Thoracic aorta (tissue), 2 donors: ENCODE measurements around the gene HELZ. TPM values are rescaled to one million over a fixed set of nuclear protein-coding genes. Genes with fewer than 3 reads are reported as not detected.
A peak's percentile ranks its signal among the peaks of the same experiment; 100 is the strongest.
"Not testable (repeated sequence)": the region's sequence is repeated elsewhere in the genome, so short reads cannot be mapped to it uniquely, and the experiment has no call there.

Experiments used
- ATAC-seq: fragments of 150-250 bp; one replicate; pipeline ENCODE4 v1.8.0; 2017; ENCODE audit warnings: low read depth; ENCODE audit not compliant: insufficient number of reproducible peaks, low FRiP score
- DNase-seq: peaks from one replicate; pipeline ENCODE4 v3.0.0-alpha.2; 2020; ENCODE audit warnings: low spot score
- H3K27ac ChIP-seq, 2 donors: fragments of 200-600 bp; sonication (generic); 1 replicate in 1 of 2; 2 replicates in 1 of 2; pipeline ENCODE4 v1.5.1; 2016; ENCODE audit warnings: mild to moderate bottlenecking in 2 of 2, moderate library complexity in 2 of 2
- H3K27me3 ChIP-seq: fragments of 200-600 bp; sonication (generic); replicated peaks from 2 replicates; pipeline ENCODE4 v1.6.0; 2016; ENCODE audit warnings: mild to moderate bottlenecking; ENCODE audit not compliant: insufficient read depth
- H3K36me3 ChIP-seq: fragments of 200-600 bp; sonication (generic); one replicate; pipeline ENCODE4 v1.5.1; 2016
- H3K4me1 ChIP-seq, 2 donors: fragments of 200-600 bp; sonication (generic); 1 replicate in 1 of 2; 2 replicates in 1 of 2; pipeline versions ENCODE4 v1.5.1 to v1.6.0; 2016; ENCODE audit warnings: low read depth in 2 of 2, mild to moderate bottlenecking in 1 of 2; ENCODE audit not compliant: control insufficient read depth in 1 of 2
- H3K4me3 ChIP-seq: fragments of 200-600 bp; sonication (generic); 2 replicates; pipeline ENCODE4 v1.5.1; 2016; ENCODE audit warnings: mild to moderate bottlenecking
- H3K9me3 ChIP-seq: fragments of 200-600 bp; sonication (generic); 2 replicates; pipeline ENCODE4 v1.5.1; 2016
- total RNA-seq, 2 donors: library from RNA; depleted of rRNA; stranded (reverse); fragments of >200 nt; gene quantifications; one replicate each; pipeline versions ENCODE4 v1.1.0 to v1.2.3, GENCODE V29; 2016
- TF ChIP-seq, protein P1 (sequence below): fragments of 200-600 bp; sonication (generic); IDR thresholded peaks from one replicate; pipeline ENCODE4 v1.5.1; 2019; ENCODE audit warnings: antibody characterized with exemption

The HELZ gene
- total RNA-seq, 2 donors from 2014 or later: 47.8 to 58.4 TPM

DNA sequence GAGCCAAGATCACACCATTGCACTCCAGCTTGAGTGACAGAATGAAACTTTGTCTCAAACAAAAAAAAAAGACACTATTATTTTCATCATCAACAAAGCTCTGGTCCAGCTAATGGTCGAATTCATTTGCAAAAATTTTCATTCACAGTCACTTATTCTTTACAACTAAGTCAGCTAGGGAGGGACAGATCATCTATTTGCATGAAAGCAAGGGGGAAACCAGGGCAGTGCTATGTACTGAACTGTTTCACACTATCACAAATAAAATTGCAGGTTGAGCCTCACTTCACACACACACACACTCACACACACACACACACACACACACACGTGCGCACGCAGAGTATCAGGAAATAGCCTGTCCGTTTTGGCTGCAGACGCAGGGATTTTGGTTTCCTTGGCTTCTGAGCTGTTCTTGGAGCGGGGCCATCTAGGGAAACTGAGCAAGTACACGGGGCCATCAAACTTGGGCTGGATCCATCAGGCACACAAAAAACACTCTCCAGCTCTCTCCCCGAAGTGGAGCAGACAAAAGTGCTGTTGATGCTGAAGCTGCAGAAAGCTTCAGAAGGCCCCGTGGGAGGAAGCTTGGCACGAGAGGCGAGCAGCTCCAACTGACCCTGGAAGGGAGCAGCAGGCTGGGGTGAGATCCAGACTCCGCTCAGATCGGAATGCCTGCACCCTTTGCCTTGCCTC, 44.3 kb upstream of the HELZ start:
- Histone ChIP-seq H3K36me3 (no peaks in the 10 kb centered on the region), H3K4me3 (peak overlapping the region; percentile 58), H3K27ac (no peak overlapping the region), H3K27me3 (no peaks in the 10 kb centered on the region), H3K4me1 (peaks cover 5 to 9% of the 10 kb centered on the region in 2 donors), H3K9me3 (no peaks in the 10 kb centered on the region)
- ATAC-seq (peak; percentile 31), DNase-seq (peak; percentile 3)
- TF ChIP-seq, protein P1, sequence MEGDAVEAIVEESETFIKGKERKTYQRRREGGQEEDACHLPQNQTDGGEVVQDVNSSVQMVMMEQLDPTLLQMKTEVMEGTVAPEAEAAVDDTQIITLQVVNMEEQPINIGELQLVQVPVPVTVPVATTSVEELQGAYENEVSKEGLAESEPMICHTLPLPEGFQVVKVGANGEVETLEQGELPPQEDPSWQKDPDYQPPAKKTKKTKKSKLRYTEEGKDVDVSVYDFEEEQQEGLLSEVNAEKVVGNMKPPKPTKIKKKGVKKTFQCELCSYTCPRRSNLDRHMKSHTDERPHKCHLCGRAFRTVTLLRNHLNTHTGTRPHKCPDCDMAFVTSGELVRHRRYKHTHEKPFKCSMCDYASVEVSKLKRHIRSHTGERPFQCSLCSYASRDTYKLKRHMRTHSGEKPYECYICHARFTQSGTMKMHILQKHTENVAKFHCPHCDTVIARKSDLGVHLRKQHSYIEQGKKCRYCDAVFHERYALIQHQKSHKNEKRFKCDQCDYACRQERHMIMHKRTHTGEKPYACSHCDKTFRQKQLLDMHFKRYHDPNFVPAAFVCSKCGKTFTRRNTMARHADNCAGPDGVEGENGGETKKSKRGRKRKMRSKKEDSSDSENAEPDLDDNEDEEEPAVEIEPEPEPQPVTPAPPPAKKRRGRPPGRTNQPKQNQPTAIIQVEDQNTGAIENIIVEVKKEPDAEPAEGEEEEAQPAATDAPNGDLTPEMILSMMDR: no peak

DNA sequence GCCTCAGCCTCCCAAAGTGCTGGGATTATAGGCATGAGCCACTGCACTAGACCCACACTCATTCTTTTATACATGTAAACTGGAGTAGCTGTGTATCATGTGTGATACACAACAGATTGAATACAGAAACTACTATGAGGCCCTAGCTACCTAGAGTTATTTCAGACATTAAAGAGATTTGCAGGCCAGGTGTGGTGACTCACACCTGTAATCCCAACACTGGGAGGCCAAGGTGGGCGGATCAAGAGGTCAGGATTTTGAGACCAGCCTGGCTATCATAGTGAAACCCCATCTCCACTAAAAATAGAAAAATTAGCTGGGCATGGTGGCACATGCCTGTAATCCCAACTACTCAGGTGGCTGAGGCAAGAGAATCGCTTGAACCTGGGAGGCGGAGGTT, 41.8 kb upstream of the HELZ start:
- H3K9me3 ChIP-seq, DNase-seq, H3K36me3 ChIP-seq, H3K27me3 ChIP-seq, H3K4me1 ChIP-seq, ATAC-seq, H3K4me3 ChIP-seq, H3K27ac ChIP-seq: not testable (repeated sequence)

DNA sequence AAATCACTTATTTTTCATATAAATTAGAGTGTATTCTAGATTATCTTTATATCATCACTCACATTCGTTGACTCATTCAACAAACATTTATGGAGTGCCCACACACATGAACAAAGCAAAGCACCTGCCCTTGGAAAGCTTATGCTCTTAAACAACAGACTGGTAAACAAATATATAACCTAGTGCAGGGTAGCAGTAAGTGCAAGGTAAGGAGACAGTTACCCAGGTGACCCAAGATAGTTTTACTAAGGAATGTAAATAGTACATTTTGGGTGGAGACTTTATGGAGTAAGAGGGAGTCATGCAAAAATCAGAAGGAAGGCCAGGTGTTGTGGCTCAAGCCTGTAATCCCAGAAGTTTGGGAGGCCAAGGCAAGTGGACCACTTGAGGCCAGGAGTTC, 40.4 kb upstream of the HELZ start:
- ATAC-seq (no peak), DNase-seq (no peak)
- H3K9me3 ChIP-seq: no peaks in the 10 kb centered on the region
- TF ChIP-seq, protein P1: no peak
- H3K4me3 ChIP-seq: no peak overlapping the region
- H3K4me1 ChIP-seq: peaks cover 5 to 9% of the 10 kb centered on the region in 2 donors
- no peaks in the 10 kb centered on the region for H3K27me3 ChIP-seq
- H3K36me3 ChIP-seq: no peaks in the 10 kb centered on the region
- H3K27ac ChIP-seq: no peak overlapping the region

DNA sequence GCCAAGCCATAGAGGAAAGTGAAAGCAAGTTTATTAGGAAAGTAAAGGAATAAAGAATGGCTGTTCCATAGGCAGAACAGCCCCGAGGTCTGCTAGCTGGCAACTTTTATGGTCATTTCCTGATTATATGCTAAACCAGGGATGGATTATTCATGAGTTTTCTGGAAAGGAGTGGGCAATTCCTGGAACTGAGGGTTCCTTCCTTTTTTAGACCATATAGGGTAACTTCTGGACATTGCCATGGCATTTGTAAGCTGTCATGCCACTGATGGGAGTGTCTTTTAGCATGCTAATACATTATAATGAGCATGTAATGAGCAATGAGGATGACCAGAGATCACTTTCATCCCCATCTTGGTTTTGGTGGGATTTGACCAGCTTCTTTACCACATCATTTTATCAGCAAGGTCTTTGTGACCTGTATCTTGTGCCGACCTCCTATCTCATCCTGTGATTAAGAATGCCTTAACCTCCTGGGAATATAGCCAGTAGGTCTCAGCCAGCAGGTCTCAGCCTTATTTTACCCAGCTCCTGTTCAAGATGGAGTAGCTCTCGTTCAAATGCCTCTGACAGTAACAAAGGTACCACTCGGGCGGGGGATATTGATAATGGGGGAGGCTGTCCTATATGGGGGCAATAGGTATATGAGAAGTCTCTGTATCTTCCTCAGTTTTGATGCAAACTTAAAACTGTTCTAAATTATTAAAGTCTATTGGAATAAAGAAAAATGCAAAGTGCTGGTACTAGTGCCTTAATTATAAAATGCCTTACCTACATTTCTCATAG, 38.9 kb upstream of the HELZ start:
- no peaks in the 10 kb centered on the region for H3K36me3 ChIP-seq
- H3K9me3 ChIP-seq: no peaks in the 10 kb centered on the region
- TF ChIP-seq, protein P1: no peak
- no peak for DNase-seq
- no peak overlapping the region for H3K27ac ChIP-seq
- no peaks in the 10 kb centered on the region for H3K27me3 ChIP-seq
- ATAC-seq: no peak
- no peak overlapping the region for H3K4me3 ChIP-seq
- no peaks in the 10 kb centered on the region for H3K4me1 ChIP-seq

DNA sequence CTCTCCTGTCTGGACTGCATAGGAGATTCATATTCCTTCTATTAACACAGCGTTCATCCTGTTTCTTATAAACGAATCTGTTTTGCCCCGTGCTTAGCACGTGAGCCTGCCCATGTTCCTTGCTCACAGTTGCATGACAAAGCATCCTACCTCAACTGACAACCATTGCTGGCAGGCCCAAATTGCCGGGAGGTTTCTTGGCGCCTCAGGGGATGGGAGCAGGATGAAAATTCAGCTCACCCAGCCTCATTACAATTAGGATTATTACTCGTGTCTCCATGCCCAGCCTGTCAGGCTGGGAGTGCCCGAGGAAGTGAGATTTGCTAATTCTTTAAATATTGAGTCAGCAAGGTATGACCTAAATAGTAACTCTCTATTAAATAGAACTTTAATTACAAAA, 36.7 kb upstream of the HELZ start:
- no peak for ATAC-seq
- TF ChIP-seq, protein P1: no peak
- H3K9me3 ChIP-seq: no peaks in the 10 kb centered on the region
- DNase-seq: no peak
- H3K27ac ChIP-seq: no peak overlapping the region
- no peaks in the 10 kb centered on the region for H3K4me1 ChIP-seq
- no peaks in the 10 kb centered on the region for H3K36me3 ChIP-seq
- no peaks in the 10 kb centered on the region for H3K27me3 ChIP-seq
- no peak overlapping the region for H3K4me3 ChIP-seq
